DMS 273 (cell line): ENCODE data around the gene GRAMD2B.
"Not testable (repeated sequence)": the region's sequence is repeated elsewhere in the genome, so short reads cannot be mapped to it uniquely, and the experiment has no call there.

Source experiments
- DNase-seq: peaks from one replicate; lab custom pipeline; 2025; ENCODE audit not compliant: unreplicated experiment; lab: John Stamatoyannopoulos, UW

The GRAMD2B gene

GRCh38 chr5:126448720-126449119, 25.5 kb downstream of the GRAMD2B start:
- DNase-seq = no peak

GRCh38 chr5:126449751-126450271, 26.6 kb downstream of the GRAMD2B start:
- DNase-seq = no peak

GRCh38 chr5:126450346-126450745, 27.1 kb downstream of the GRAMD2B start:
- DNase-seq = no peak

- no peak for DNase-seq
These were observed 27.7 kb downstream of the GRAMD2B start for GRCh38 chr5:126450907-126451306.

GRCh38 chr5:126452477-126452876, 29.3 kb downstream of the GRAMD2B start:
- no peak for DNase-seq

- DNase-seq = no peak
These were observed 30.9 kb downstream of the GRAMD2B start for GRCh38 chr5:126454081-126454480.

GRCh38 chr5:126454535-126454934, 31.3 kb downstream of the GRAMD2B start:
- DNase-seq = no peak

- no peak for DNase-seq
These were observed 32.1 kb downstream of the GRAMD2B start for GRCh38 chr5:126455264-126455663.

GRCh38 chr5:126455728-126456127, 32.5 kb downstream of the GRAMD2B start:
- no peak for DNase-seq

- no peak for DNase-seq
These were observed 33.1 kb downstream of the GRAMD2B start for GRCh38 chr5:126456217-126456820.

GRCh38 chr5:126460459-126460858, 37.2 kb downstream of the GRAMD2B start:
- DNase-seq = no peak

GRCh38 chr5:126460977-126461376, 37.8 kb downstream of the GRAMD2B start:
- no peak for DNase-seq

GRCh38 chr5:126461838-126462237, 38.6 kb downstream of the GRAMD2B start:
- DNase-seq = no peak

- DNase-seq = no peak
These were observed 39.2 kb downstream of the GRAMD2B start for GRCh38 chr5:126462239-126463014.

- DNase-seq = no peak
These were observed 40.8 kb downstream of the GRAMD2B start for GRCh38 chr5:126464016-126464415.

GRCh38 chr5:126464959-126465358, 41.8 kb downstream of the GRAMD2B start:
- DNase-seq = no peak

- no peak for DNase-seq
These were observed 44.9 kb downstream of the GRAMD2B start for GRCh38 chr5:126468091-126468490.

GRCh38 chr5:126469536-126470316, 46.5 kb downstream of the GRAMD2B start:
- no peak for DNase-seq

- not testable (repeated sequence) for DNase-seq
These were observed 47.3 kb downstream of the GRAMD2B start for GRCh38 chr5:126470529-126470928.

- DNase-seq = no peak
These were observed 48.0 kb downstream of the GRAMD2B start for GRCh38 chr5:126471247-126471646.

GRCh38 chr5:126471875-126472537, 48.8 kb downstream of the GRAMD2B start:
- no peak for DNase-seq
